ENCODE results near the gene ARHGAP10.

The ARHGAP10 gene

DNA sequence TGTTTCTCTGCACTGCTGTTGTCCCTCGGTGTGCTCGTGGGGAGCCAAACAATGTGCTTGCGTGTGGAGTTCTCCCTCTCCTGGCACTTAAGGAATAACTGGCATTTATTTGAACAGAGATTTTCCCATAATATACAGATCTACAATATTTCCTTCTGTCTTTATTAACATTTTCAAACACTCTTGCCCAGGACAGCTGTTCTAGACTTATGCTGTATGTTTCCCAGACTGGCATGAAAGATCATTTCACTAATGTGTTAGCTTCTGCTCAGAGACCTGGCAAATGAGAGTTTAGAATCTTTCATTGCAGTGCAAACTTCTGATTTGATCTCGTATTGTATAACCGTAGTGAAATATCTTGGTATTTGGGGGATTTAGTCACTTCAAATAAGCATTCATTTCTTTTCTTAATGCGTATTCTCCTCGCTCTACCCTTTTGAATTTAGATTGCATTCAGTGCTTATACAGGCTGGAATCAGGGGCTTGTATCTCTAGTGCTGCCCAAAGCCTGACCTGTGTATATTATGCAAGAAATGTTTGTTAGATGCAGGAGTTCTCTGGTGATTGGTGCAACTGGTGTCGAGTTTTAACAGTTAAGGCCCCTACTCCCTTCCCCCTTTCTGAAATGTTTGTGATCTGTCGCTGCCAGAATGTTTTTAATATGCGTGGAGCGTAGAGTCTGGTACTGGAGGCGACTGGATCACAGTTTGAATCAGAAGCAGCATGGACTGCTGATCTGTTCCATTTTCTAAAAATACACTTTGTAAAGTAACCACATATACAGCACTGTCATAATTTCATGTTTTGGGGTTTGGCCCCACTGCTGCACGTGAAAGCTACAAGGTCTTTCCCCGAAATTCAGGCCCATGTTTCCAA, 326.3 kb downstream of the ARHGAP10 start:
- TF ChIP-seq, protein P1, sequence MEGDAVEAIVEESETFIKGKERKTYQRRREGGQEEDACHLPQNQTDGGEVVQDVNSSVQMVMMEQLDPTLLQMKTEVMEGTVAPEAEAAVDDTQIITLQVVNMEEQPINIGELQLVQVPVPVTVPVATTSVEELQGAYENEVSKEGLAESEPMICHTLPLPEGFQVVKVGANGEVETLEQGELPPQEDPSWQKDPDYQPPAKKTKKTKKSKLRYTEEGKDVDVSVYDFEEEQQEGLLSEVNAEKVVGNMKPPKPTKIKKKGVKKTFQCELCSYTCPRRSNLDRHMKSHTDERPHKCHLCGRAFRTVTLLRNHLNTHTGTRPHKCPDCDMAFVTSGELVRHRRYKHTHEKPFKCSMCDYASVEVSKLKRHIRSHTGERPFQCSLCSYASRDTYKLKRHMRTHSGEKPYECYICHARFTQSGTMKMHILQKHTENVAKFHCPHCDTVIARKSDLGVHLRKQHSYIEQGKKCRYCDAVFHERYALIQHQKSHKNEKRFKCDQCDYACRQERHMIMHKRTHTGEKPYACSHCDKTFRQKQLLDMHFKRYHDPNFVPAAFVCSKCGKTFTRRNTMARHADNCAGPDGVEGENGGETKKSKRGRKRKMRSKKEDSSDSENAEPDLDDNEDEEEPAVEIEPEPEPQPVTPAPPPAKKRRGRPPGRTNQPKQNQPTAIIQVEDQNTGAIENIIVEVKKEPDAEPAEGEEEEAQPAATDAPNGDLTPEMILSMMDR (IDR thresholded peaks at IDR 0.05): no peak
- H3K36me3 Mint-ChIP-seq (ENCODE audit: low read depth): peaks cover 5% of the 10 kb centered on the region
- H3K27ac Mint-ChIP-seq: peak overlapping the region; percentile 83
- no peak for DNase-seq
- no peaks in the 10 kb centered on the region for H3K27me3 Mint-ChIP-seq (ENCODE audit: low read depth, poor library complexity)
- H3K4me1 Mint-ChIP-seq: peaks cover 87% of the 10 kb centered on the region
- H3K9me3 Mint-ChIP-seq: no peaks in the 10 kb centered on the region
- H3K4me3 Mint-ChIP-seq: no peak overlapping the region

DNA sequence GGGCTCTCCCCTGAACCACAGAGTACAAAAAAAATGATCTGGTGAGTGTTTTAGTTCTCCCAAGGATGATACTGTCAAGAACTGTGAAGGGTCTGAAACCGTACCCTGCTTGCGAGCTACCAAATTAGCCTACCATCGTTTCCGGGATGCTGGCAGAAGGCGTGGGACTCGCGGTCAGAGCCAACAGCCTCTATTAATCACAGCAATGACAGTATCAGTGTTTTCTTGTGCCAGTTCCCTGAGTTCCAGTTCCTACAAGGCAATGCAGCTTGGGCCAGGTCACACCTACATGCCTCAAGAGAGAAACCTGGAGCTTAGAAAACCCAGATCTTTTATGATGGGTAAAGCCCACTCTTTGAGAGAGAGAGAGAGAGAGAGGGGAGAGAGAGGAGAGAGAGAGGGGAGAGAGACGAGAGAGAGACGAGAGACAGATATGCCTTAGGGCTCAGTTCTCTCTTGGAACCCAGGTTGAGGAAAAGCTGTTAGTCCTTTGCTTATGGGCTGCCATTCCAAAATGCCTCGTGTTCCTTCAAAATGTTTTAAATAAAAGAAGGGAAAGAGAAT, 327.8 kb downstream of the ARHGAP10 start:
- Mint-ChIP-seq H3K36me3 (ENCODE audit: low read depth) (peaks cover 15% of the 10 kb centered on the region), H3K9me3 (no peaks in the 10 kb centered on the region), H3K4me3 (peak overlapping the region; percentile 69), H3K27me3 (ENCODE audit: low read depth, poor library complexity) (no peaks in the 10 kb centered on the region), H3K27ac (no peak overlapping the region), H3K4me1 (peaks cover 82% of the 10 kb centered on the region)
- TF ChIP-seq, protein P1 (IDR thresholded peaks at IDR 0.05): no peak
- DNase-seq: no peak

DNA sequence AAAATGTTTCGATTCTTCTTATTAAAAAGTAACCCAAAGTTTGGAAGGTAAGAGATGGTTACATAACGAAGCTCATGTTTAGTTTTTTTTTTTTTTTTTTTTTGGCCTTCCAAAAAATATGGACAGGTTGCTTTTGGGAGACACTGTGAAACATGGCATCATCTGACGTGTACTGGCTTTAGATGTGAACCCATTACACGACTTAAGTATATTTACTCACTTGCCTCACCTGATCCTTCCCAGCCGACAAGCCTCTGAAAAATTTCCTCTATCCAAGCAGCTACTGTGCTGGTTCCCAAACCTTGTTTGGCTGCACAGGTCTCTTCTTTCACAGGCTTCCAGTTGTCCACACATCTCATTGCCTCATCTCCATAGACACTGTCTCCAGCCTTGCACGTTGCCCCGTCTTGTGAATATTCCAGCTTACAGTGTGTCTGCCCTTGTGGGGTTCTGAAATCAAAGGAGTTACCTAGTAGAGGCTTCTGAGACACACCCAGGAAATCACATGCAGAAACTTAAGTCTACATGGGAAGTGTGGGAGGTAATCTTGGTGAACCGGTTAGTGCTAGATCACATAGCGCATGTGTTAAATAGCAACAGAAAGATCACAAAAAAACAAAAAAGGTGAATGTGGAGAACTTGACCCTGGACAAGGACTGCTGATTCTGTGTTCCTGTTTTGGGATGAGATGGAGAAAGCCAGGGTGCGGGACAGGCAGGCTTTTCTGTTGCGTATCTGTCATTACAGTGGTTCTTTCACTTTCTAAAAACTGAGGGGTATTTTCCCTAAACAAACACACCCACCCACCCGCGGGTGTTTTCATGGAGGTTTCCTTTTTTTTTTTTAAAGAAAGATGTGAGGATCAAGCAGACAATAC, 328.6 kb downstream of the ARHGAP10 start:
- Mint-ChIP-seq H3K4me1 (peaks cover 84% of the 10 kb centered on the region), H3K27me3 (ENCODE audit: low read depth, poor library complexity) (no peaks in the 10 kb centered on the region), H3K9me3 (no peaks in the 10 kb centered on the region), H3K4me3 (peak overlapping the region; percentile 54), H3K36me3 (ENCODE audit: low read depth) (peaks cover 23% of the 10 kb centered on the region), H3K27ac (peak overlapping the region; percentile 97)
- DNase-seq: no peak
- TF ChIP-seq, protein P1 (IDR thresholded peaks at IDR 0.05): no peak

DNA sequence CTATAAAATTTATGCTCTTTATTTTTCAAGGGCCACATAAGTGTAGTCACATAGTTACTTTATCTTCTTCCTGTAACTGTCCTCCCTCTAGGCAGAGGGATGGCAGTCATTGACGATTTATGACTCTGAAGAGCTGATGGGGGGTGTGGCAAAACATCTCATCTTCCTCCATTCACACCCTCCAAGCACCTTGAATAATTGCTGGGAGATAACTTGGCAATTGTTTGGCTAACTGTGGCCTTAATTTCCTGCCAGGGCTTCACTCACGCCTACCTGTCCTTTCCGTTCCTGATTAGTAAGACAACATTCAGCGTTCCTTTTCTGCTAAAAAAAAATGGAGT, 329.2 kb downstream of the ARHGAP10 start:
- no peaks in the 10 kb centered on the region for H3K27me3 Mint-ChIP-seq (ENCODE audit: low read depth, poor library complexity)
- peaks cover 24% of the 10 kb centered on the region for H3K36me3 Mint-ChIP-seq (ENCODE audit: low read depth)
- H3K4me1 Mint-ChIP-seq: peaks cover 79% of the 10 kb centered on the region
- H3K27ac Mint-ChIP-seq: peak overlapping the region; percentile 63
- TF ChIP-seq, protein P1 (IDR thresholded peaks at IDR 0.05): no peak
- no peak for DNase-seq
- no peaks in the 10 kb centered on the region for H3K9me3 Mint-ChIP-seq
- H3K4me3 Mint-ChIP-seq: peak overlapping the region; percentile 7

GRCh38 chr4:148061795-148062194, 329.9 kb downstream of the ARHGAP10 start:
- TF ChIP-seq, protein P1 (IDR thresholded peaks at IDR 0.05): no peak
- H3K9me3 Mint-ChIP-seq: no peaks in the 10 kb centered on the region
- peak overlapping the region; percentile 8 for H3K27ac Mint-ChIP-seq
- no peak for DNase-seq
- no peaks in the 10 kb centered on the region for H3K27me3 Mint-ChIP-seq (ENCODE audit: low read depth, poor library complexity)
- peaks cover 28% of the 10 kb centered on the region for H3K36me3 Mint-ChIP-seq (ENCODE audit: low read depth)
- H3K4me3 Mint-ChIP-seq: no peak overlapping the region
- H3K4me1 Mint-ChIP-seq: peaks cover 74% of the 10 kb centered on the region

All from nephron progenitor cell (in vitro differentiated cells).